Ishikawa (cell line): Measurements from ENCODE around the gene RTN4RL2.

Experiments
- CEBPB ChIP-seq: IDR thresholded peaks from 2 replicates; pipeline ENCODE4 v1.6.1; 2012
- CREB1 ChIP-seq: IDR thresholded peaks from 2 replicates; pipeline ENCODE4 v1.6.1; 2012; ENCODE audit warnings: low read depth
- EGR1 ChIP-seq: IDR thresholded peaks from 2 replicates; pipeline ENCODE4 v1.6.1; 2012
- EP300 ChIP-seq: IDR thresholded peaks from 2 replicates; pipeline ENCODE4 v1.6.1; 2012; ENCODE audit warnings: borderline replicate concordance
- FOXM1 ChIP-seq: IDR thresholded peaks from 2 replicates; pipeline ENCODE4 v1.6.1; 2012; ENCODE audit warnings: low read depth, borderline replicate concordance
- NFIC ChIP-seq: IDR thresholded peaks from 2 replicates; pipeline ENCODE4 v1.6.1; 2012
- RAD21 ChIP-seq: IDR thresholded peaks from 2 replicates; pipeline ENCODE4 v1.6.1; 2012; ENCODE audit warnings: low read depth
- TAF1 ChIP-seq: IDR thresholded peaks from 2 replicates; pipeline ENCODE4 v1.6.1; 2012; ENCODE audit warnings: low read depth, mild to moderate bottlenecking
- TCF12 ChIP-seq: IDR thresholded peaks from 2 replicates; pipeline ENCODE4 v1.6.1; 2012; ENCODE audit warnings: low read depth
- TEAD4 ChIP-seq: IDR thresholded peaks from 2 replicates; pipeline ENCODE4 v1.6.1; 2012
- YY1 ChIP-seq: IDR thresholded peaks from 2 replicates; pipeline ENCODE4 v1.6.1; 2012; ENCODE audit warnings: low read depth
- ZBTB7A ChIP-seq: IDR thresholded peaks from 2 replicates; pipeline ENCODE4 v1.6.1; 2012; ENCODE audit warnings: low read depth
- TF ChIP-seq, protein P1 (sequence below): IDR thresholded peaks from 2 replicates; pipeline ENCODE4 v1.6.1; 2012
- TF ChIP-seq, protein P2 (sequence below): IDR thresholded peaks from 2 replicates; pipeline ENCODE4 v1.6.1; 2012; ENCODE audit warnings: low read depth, mild to moderate bottlenecking
- TF ChIP-seq, protein P3 (sequence below): IDR thresholded peaks from 2 replicates; pipeline ENCODE4 v1.6.1; 2012

RTN4RL2 gene

DNA sequence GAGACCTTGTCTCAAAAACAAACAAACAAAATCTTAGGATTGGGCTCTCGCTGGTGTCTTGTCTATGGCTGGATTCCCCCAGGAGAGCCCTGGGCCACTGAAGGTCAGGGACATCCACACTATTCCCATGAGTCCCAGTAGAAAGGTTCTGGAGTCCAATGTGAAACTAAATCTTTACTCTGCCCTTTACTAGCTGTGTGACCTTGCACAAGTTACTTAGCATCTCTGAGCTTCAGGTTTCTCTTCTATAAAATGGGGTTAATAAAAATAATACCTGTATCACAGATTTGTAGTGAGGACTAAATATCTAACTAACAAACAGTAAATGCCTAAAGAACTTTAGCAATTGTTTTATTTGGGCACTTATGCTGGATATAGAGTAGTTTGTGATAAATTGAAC, 46.2 kb downstream of the RTN4RL2 start:
- no peak for TF ChIP-seq RAD21
- TF ChIP-seq CEBPB: no peak
- TF ChIP-seq NFIC: no peak
- no peak for TF ChIP-seq CREB1
- no peak for TF ChIP-seq YY1
- TF ChIP-seq FOXM1: no peak
- TF ChIP-seq TAF1: no peak
- TF ChIP-seq TCF12: no peak
- TF ChIP-seq, protein P1, sequence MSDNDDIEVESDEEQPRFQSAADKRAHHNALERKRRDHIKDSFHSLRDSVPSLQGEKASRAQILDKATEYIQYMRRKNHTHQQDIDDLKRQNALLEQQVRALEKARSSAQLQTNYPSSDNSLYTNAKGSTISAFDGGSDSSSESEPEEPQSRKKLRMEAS: no peak

DNA sequence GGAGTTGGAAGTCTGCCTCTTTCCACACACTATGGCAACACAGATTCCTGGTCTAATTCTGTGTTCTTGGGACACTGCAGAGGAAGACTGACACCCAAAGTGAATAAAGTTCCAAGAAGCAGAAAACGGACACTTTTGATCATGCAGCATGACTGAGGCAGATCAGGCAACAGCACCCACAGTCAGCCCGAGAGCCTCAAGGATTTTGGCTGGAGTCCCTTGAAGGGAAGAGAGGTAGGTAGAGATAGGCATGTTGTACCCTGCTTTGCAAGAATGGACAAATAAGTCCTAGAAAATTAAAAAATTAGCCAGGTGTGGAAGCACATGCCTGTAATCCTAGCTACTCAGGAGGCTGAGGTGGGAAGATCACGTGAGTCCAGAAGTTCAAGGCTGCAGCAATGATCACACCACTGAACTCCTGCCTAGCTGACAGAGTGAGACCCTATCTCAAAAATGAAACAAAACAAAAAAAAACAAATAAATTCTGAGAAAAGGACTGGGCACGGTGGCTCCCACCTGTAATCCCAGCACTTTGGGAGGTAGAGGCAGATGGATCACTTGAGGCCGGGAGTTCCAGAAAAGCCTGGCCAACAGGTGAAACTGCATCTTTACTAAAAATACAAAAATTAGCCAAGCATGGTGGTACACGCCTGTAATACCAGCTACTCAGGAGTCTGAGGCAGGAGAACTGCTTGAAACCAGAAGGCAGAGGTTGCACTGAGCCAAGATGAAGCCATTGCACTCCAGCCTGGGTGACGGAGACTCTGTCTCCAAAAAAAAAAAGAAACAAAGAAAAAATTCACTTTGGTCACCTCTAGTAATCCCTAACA, 48.2 kb downstream of the RTN4RL2 start:
- no peak for TF ChIP-seq NFIC
- no peak for TF ChIP-seq EGR1
- no peak for TF ChIP-seq TAF1
- TF ChIP-seq, protein P2, sequence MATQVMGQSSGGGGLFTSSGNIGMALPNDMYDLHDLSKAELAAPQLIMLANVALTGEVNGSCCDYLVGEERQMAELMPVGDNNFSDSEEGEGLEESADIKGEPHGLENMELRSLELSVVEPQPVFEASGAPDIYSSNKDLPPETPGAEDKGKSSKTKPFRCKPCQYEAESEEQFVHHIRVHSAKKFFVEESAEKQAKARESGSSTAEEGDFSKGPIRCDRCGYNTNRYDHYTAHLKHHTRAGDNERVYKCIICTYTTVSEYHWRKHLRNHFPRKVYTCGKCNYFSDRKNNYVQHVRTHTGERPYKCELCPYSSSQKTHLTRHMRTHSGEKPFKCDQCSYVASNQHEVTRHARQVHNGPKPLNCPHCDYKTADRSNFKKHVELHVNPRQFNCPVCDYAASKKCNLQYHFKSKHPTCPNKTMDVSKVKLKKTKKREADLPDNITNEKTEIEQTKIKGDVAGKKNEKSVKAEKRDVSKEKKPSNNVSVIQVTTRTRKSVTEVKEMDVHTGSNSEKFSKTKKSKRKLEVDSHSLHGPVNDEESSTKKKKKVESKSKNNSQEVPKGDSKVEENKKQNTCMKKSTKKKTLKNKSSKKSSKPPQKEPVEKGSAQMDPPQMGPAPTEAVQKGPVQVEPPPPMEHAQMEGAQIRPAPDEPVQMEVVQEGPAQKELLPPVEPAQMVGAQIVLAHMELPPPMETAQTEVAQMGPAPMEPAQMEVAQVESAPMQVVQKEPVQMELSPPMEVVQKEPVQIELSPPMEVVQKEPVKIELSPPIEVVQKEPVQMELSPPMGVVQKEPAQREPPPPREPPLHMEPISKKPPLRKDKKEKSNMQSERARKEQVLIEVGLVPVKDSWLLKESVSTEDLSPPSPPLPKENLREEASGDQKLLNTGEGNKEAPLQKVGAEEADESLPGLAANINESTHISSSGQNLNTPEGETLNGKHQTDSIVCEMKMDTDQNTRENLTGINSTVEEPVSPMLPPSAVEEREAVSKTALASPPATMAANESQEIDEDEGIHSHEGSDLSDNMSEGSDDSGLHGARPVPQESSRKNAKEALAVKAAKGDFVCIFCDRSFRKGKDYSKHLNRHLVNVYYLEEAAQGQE: no peak
- TF ChIP-seq, protein P1: no peak
- TF ChIP-seq YY1: no peak
- TF ChIP-seq TEAD4: no peak
- no peak for TF ChIP-seq ZBTB7A

DNA sequence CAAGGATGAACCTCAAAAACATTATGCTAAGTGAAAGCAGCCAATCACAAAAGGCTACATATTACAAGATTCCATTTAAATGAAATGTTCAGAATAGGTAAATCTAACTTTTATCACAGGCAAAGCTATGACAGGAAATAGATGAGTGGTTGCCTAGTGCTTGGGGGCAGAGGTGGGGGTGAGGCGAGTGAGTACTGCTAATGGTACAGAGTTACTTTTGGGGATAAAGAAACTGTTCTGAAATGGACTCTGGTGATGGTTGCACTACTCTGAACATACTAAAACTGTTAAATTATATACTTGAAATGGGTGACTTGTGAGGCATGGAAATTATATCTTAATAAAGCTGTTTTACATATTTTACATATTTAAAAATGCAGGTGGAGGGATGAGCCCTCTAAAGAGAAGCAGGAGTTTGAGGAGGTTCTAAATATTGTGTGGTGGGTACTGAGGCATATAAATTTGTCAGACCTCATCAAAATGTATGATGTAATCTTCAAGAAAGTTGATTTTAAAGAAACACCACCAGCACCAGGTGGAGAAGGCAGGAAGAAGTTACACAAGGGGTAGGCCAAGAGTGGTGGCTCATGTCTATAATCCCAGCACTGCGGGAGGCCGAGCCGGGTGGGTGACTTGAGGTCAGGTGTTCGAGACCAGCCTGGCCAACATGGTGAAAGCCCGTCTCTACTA, 51.6 kb downstream of the RTN4RL2 start:
- no peak for TF ChIP-seq TCF12
- TF ChIP-seq TAF1: no peak
- TF ChIP-seq EGR1: no peak
- TF ChIP-seq, protein P3, sequence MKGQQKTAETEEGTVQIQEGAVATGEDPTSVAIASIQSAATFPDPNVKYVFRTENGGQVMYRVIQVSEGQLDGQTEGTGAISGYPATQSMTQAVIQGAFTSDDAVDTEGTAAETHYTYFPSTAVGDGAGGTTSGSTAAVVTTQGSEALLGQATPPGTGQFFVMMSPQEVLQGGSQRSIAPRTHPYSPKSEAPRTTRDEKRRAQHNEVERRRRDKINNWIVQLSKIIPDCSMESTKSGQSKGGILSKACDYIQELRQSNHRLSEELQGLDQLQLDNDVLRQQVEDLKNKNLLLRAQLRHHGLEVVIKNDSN: no peak
- TF ChIP-seq, protein P1: no peak
- no peak for TF ChIP-seq RAD21
- TF ChIP-seq ZBTB7A: no peak
- no peak for TF ChIP-seq TEAD4
- no peak for TF ChIP-seq FOXM1
- TF ChIP-seq, protein P2: no peak
- no peak for TF ChIP-seq EP300
- TF ChIP-seq YY1: no peak
- TF ChIP-seq CEBPB: no peak
- no peak for TF ChIP-seq CREB1
- no peak for TF ChIP-seq NFIC

DNA sequence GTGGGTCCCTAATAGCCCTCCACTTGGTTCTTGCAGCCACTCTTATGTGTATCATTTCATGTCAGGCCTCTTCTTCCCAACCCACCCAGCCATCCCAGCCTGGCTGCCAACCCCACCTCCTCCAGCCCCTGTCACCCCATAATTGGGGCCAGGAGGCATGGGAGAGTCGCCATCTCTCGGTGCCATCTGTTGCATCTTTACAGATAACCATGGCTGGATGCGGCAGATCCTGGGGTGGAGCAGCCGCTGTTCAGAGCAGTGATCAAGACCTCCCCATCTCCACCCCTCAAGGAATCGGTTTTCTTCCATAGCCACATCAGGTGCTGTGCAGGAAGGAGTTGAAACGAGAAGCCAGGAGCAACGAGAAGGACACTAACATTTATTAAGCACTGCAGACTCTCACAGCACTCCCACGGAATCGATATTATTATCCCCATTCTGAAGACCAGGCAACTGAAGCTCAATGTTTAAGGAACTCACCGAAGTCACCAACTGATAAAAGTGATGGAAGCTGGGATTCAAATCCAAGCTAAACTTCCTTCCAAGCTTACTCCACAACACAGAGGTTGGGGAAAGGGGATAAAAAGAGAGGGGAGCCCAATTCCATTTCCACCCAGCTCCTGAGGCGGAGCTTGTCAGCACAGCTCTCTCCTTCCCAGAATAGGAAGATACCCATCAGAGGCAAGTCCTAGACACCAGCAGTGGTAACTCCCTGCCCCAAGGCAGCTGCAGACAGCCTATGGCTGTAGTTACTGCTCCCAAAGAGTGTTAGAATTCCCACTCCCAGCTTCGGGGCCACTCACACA, 52.5 kb downstream of the RTN4RL2 start:
- TF ChIP-seq RAD21: no peak

DNA sequence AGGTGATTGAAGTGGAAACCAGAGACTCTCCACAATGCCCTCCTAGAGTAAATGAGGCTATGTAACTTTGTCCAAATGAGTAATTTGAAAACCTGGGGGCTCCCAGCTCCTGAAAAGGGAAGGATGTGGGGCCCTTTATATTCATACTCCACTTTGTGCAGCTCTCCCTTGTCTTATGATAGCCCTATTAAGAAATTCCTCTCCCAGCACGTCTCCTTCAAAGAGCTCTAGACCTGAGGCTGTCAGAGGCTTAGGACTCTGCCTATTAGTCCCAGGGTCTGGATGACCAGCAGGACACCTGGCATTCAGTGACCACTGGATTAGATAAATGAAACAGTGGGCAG, 53.1 kb downstream of the RTN4RL2 start:
- TF ChIP-seq YY1 (no peak), RAD21 (no peak), CREB1 (no peak), ZBTB7A (no peak)
- TF ChIP-seq, protein P3: no peak
